ENCODE results near the gene SEC22C. TPM values are rescaled to one million over a fixed set of nuclear protein-coding genes. Genes with fewer than 3 reads are reported as not detected.
A peak's percentile ranks its signal among the peaks of the same experiment; 100 is the strongest.

The SEC22C gene
- total and polyA plus RNA-seq, 5 donors from 2014 or later = 40.9 to 72.0 (median 53.4) TPM

GRCh38 chr3:42503251-42503924 is 78.4 kb downstream of the SEC22C start:
- H3K9me3 Mint-ChIP-seq = peaks cover 0 to under 1% (median 0%) of the 10 kb centered on the region in 7 donors
- ATAC-seq (ENCODE audit: low read depth in 2 of 2) = no peak
- peaks cover 10 to 63% (median 35%) of the 10 kb centered on the region in 4 donors for H3K4me1 Mint-ChIP-seq

GRCh38 chr3:42502429-42503250 is 79.1 kb downstream of the SEC22C start, which contains the start of gene VIPR1:
Gene VIPR1 (plus strand): TSS chr3:42502643. CDS start chr3:42502736, 93 bp downstream.
- peak within 1 kb of the TSS; percentile 75 for H3K4me3 ChIP-seq (ENCODE audit: low read depth, low read length)
- peaks cover 52% of the 10 kb centered on the region for H3K27me3 Mint-ChIP-seq
- peak; percentile 88 to 93 (median 92) for DNase-seq

More at GRCh38 chr3:42503251-42503924, 78.4 kb downstream of the SEC22C start:
- Histone ChIP-seq H3K27me3 (ENCODE audit: control insufficient read depth, insufficient read depth, low read length) (peaks cover 3% of the 10 kb centered on the region), H3K36me3 (ENCODE audit: control insufficient read depth, insufficient read depth, low read length) (no peaks in the 10 kb centered on the region), H3K4me3 (ENCODE audit: low read depth, low read length) (no peak overlapping the region), H3K9me3 (ENCODE audit: control insufficient read depth in 2 of 2, low read length in 2 of 2) (no peaks in the 10 kb centered on the region), H3K27ac (ENCODE audit: insufficient read depth, low read length, poor library complexity, severe bottlenecking) (no peak overlapping the region), H3K4me1 (ENCODE audit: control insufficient read depth, insufficient read depth, low read length, poor library complexity, severe bottlenecking) (peaks cover 29% of the 10 kb centered on the region)
- H3K27me3 Mint-ChIP-seq = peaks cover 48% of the 10 kb centered on the region
- H3K4me3 Mint-ChIP-seq = peak overlapping the region; percentile 78 to 92 (median 84)
- DNase-seq = no peak
- no peaks in the 10 kb centered on the region for H3K36me3 Mint-ChIP-seq
- H3K27ac Mint-ChIP-seq = peak overlapping the region; percentile 52 to 92 (median 90)

GRCh38 chr3:42501681-42502428 is 79.9 kb downstream of the SEC22C start:
- no peaks in the 10 kb centered on the region for H3K36me3 ChIP-seq (ENCODE audit: control insufficient read depth, insufficient read depth, low read length)

More at GRCh38 chr3:42502429-42503250, 79.1 kb downstream of the SEC22C start, which contains the start of gene VIPR1:
- Histone ChIP-seq H3K27ac (ENCODE audit: insufficient read depth, low read length, poor library complexity, severe bottlenecking) (peak within 1 kb of the TSS; percentile 60), H3K9me3 (ENCODE audit: control insufficient read depth in 2 of 2, low read length in 2 of 2) (no peaks in the 10 kb centered on the region), H3K4me1 (ENCODE audit: control insufficient read depth, insufficient read depth, low read length, poor library complexity, severe bottlenecking) (peaks cover 26% of the 10 kb centered on the region), H3K27me3 (ENCODE audit: control insufficient read depth, insufficient read depth, low read length) (peaks cover 3% of the 10 kb centered on the region), H3K36me3 (ENCODE audit: control insufficient read depth, insufficient read depth, low read length) (no peaks in the 10 kb centered on the region)
- peak; percentile 97 for ATAC-seq (ENCODE audit: low read depth in 2 of 2)
- Mint-ChIP-seq H3K27ac (peak within 1 kb of the TSS in 2 of 3 donors; percentile 90 to 91), H3K4me1 (peaks cover 10 to 58% (median 29%) of the 10 kb centered on the region in 4 donors), H3K36me3 (no peaks in the 10 kb centered on the region), H3K9me3 (peaks cover 0 to 1% (median 0%) of the 10 kb centered on the region in 7 donors), H3K4me3 (peak within 1 kb of the TSS; percentile 92 to 96 (median 95))

GRCh38 chr3:42501321-42501680 is 80.5 kb downstream of the SEC22C start:
- no peak overlapping the region for H3K27ac Mint-ChIP-seq
- DNase-seq (no peak), ATAC-seq (ENCODE audit: low read depth in 2 of 2) (no peak)
- no peaks in the 10 kb centered on the region for H3K36me3 ChIP-seq (ENCODE audit: control insufficient read depth, insufficient read depth, low read length)
- peaks cover 3% of the 10 kb centered on the region for H3K27me3 ChIP-seq (ENCODE audit: control insufficient read depth, insufficient read depth, low read length)
- H3K4me1 ChIP-seq (ENCODE audit: control insufficient read depth, insufficient read depth, low read length, poor library complexity, severe bottlenecking) = peaks cover 17% of the 10 kb centered on the region
- no peaks in the 10 kb centered on the region for H3K9me3 ChIP-seq (ENCODE audit: control insufficient read depth in 2 of 2, low read length in 2 of 2)
- H3K4me3 ChIP-seq (ENCODE audit: low read depth, low read length) = peak overlapping the region; percentile 75
- H3K36me3 Mint-ChIP-seq = no peaks in the 10 kb centered on the region
- peaks cover 56% of the 10 kb centered on the region for H3K27me3 Mint-ChIP-seq
- H3K4me3 Mint-ChIP-seq = peak overlapping the region; percentile 92 to 96 (median 95)
- H3K9me3 Mint-ChIP-seq = peaks cover 0 to 1% (median 0%) of the 10 kb centered on the region in 7 donors
- peaks cover 0 to 44% (median 20%) of the 10 kb centered on the region in 4 donors for H3K4me1 Mint-ChIP-seq
- H3K27ac ChIP-seq (ENCODE audit: insufficient read depth, low read length, poor library complexity, severe bottlenecking) = no peak overlapping the region

More at GRCh38 chr3:42501681-42502428, 79.9 kb downstream of the SEC22C start:
- no peaks in the 10 kb centered on the region for H3K9me3 ChIP-seq (ENCODE audit: control insufficient read depth in 2 of 2, low read length in 2 of 2)
- peaks cover 3% of the 10 kb centered on the region for H3K27me3 ChIP-seq (ENCODE audit: control insufficient read depth, insufficient read depth, low read length)
- H3K27me3 Mint-ChIP-seq = peaks cover 55% of the 10 kb centered on the region
- peaks cover 0 to 1% (median 0%) of the 10 kb centered on the region in 7 donors for H3K9me3 Mint-ChIP-seq
- peak overlapping the region; percentile 92 to 96 (median 95) for H3K4me3 Mint-ChIP-seq
- H3K27ac ChIP-seq (ENCODE audit: insufficient read depth, low read length, poor library complexity, severe bottlenecking) = peak overlapping the region; percentile 60
- no peaks in the 10 kb centered on the region for H3K36me3 Mint-ChIP-seq
- peak overlapping the region in 2 of 3 donors; percentile 83 to 91 for H3K27ac Mint-ChIP-seq
- peak overlapping the region; percentile 75 for H3K4me3 ChIP-seq (ENCODE audit: low read depth, low read length)
- H3K4me1 ChIP-seq (ENCODE audit: control insufficient read depth, insufficient read depth, low read length, poor library complexity, severe bottlenecking) = peaks cover 18% of the 10 kb centered on the region
- DNase-seq = peak; percentile 39 to 73 (median 60)
- ATAC-seq (ENCODE audit: low read depth in 2 of 2) = peak; percentile 41 to 48
- H3K4me1 Mint-ChIP-seq = peaks cover 2 to 50% (median 24%) of the 10 kb centered on the region in 4 donors

- DNase-seq = no peak
- H3K9me3 Mint-ChIP-seq = peaks cover 0 to 1% (median 0%) of the 10 kb centered on the region in 7 donors
- Histone ChIP-seq H3K27ac (ENCODE audit: insufficient read depth, low read length, poor library complexity, severe bottlenecking) (no peak overlapping the region), H3K4me3 (ENCODE audit: low read depth, low read length) (no peak overlapping the region), H3K27me3 (ENCODE audit: control insufficient read depth, insufficient read depth, low read length) (peaks cover 3% of the 10 kb centered on the region), H3K4me1 (ENCODE audit: control insufficient read depth, insufficient read depth, low read length, poor library complexity, severe bottlenecking) (peaks cover 17% of the 10 kb centered on the region), H3K9me3 (ENCODE audit: control insufficient read depth in 2 of 2, low read length in 2 of 2) (no peaks in the 10 kb centered on the region), H3K36me3 (ENCODE audit: control insufficient read depth, insufficient read depth, low read length) (no peaks in the 10 kb centered on the region)
- ATAC-seq (ENCODE audit: low read depth in 2 of 2) = no peak
- no peaks in the 10 kb centered on the region for H3K36me3 Mint-ChIP-seq
- H3K4me1 Mint-ChIP-seq = peaks cover 0 to 40% (median 19%) of the 10 kb centered on the region in 4 donors
- H3K27me3 Mint-ChIP-seq = peaks cover 60% of the 10 kb centered on the region
- H3K4me3 Mint-ChIP-seq = peak overlapping the region; percentile 21 to 94 (median 88)
- peak overlapping the region in 2 of 3 donors; percentile 42 to 62 for H3K27ac Mint-ChIP-seq
These were observed 80.9 kb downstream of the SEC22C start for GRCh38 chr3:42500909-42501308.

- H3K36me3 Mint-ChIP-seq = no peaks in the 10 kb centered on the region
- peaks cover 17% of the 10 kb centered on the region for H3K4me1 ChIP-seq (ENCODE audit: control insufficient read depth, insufficient read depth, low read length, poor library complexity, severe bottlenecking)
- peak overlapping the region in 1 of 3 donors; percentile 42 for H3K27ac Mint-ChIP-seq
- H3K27ac ChIP-seq (ENCODE audit: insufficient read depth, low read length, poor library complexity, severe bottlenecking) = no peak overlapping the region
- H3K4me1 Mint-ChIP-seq = peaks cover 0 to 36% (median 19%) of the 10 kb centered on the region in 4 donors
- ATAC-seq (ENCODE audit: low read depth in 2 of 2) = no peak
- no peaks in the 10 kb centered on the region for H3K36me3 ChIP-seq (ENCODE audit: control insufficient read depth, insufficient read depth, low read length)
- no peak overlapping the region for H3K4me3 ChIP-seq (ENCODE audit: low read depth, low read length)
- H3K4me3 Mint-ChIP-seq = peak overlapping the region in 3 of 4 donors; percentile 74 to 92 (median 84)
- DNase-seq = no peak
- H3K9me3 Mint-ChIP-seq = peaks cover 0 to 1% (median 0%) of the 10 kb centered on the region in 7 donors
- H3K27me3 ChIP-seq (ENCODE audit: control insufficient read depth, insufficient read depth, low read length) = peaks cover 3% of the 10 kb centered on the region
- no peaks in the 10 kb centered on the region for H3K9me3 ChIP-seq (ENCODE audit: control insufficient read depth in 2 of 2, low read length in 2 of 2)
- H3K27me3 Mint-ChIP-seq = peaks cover 63% of the 10 kb centered on the region
These were observed 81.7 kb downstream of the SEC22C start for GRCh38 chr3:42500091-42500490.

- H3K4me1 Mint-ChIP-seq = peaks cover 0 to 33% (median 19%) of the 10 kb centered on the region in 4 donors
- ATAC-seq (ENCODE audit: low read depth in 2 of 2) = no peak
- DNase-seq = no peak
- Histone ChIP-seq H3K27me3 (ENCODE audit: control insufficient read depth, insufficient read depth, low read length) (peaks cover 3% of the 10 kb centered on the region), H3K4me1 (ENCODE audit: control insufficient read depth, insufficient read depth, low read length, poor library complexity, severe bottlenecking) (peaks cover 17% of the 10 kb centered on the region), H3K27ac (ENCODE audit: insufficient read depth, low read length, poor library complexity, severe bottlenecking) (no peak overlapping the region), H3K9me3 (ENCODE audit: control insufficient read depth in 2 of 2, low read length in 2 of 2) (no peaks in the 10 kb centered on the region), H3K36me3 (ENCODE audit: control insufficient read depth, insufficient read depth, low read length) (no peaks in the 10 kb centered on the region), H3K4me3 (ENCODE audit: low read depth, low read length) (no peak overlapping the region)
- no peak overlapping the region for H3K27ac Mint-ChIP-seq
- H3K4me3 Mint-ChIP-seq = no peak overlapping the region
- peaks cover 63% of the 10 kb centered on the region for H3K27me3 Mint-ChIP-seq
- H3K9me3 Mint-ChIP-seq = peaks cover 0 to 1% (median 0%) of the 10 kb centered on the region in 7 donors
- H3K36me3 Mint-ChIP-seq = no peaks in the 10 kb centered on the region
These were observed 82.3 kb downstream of the SEC22C start for GRCh38 chr3:42499478-42499871.

Data from CD4-positive, CD25-positive, alpha-beta regulatory T cell (primary cell).